Gastrocnemius medialis (tissue), 4 donors: Measurements from ENCODE around the gene ELK3.

Experiments
- CTCF ChIP-seq, 5 experiments: fragments of 450-650 bp in 3 of 5; fragments of 200-600 bp in 2 of 5; sonication (generic) in 2 of 5; IDR thresholded peaks in 4 of 5; conservative IDR thresholded peaks in 1 of 5; 1 replicate in 4 of 5; 2 replicates in 1 of 5; pipeline ENCODE4 v1.5.1; 2016 to 2019; ENCODE audit warnings: antibody characterized with exemption in 5 of 5, mild to moderate bottlenecking in 3 of 5, moderate library complexity in 3 of 5
- POLR2A ChIP-seq, 2 donors: fragments of 450-650 bp; IDR thresholded peaks; one replicate each; pipeline ENCODE4 v1.6.1; 2017; ENCODE audit warnings: antibody characterized with exemption in 2 of 2, mild to moderate bottlenecking in 2 of 2, moderate library complexity in 2 of 2

- TF ChIP-seq POLR2A (IDR thresholded peaks at IDR 0.05) (no peak), CTCF (IDR thresholded peaks at IDR 0.05 in 4 of 5, conservative IDR thresholded peaks at IDR 0.05 in 1 of 5) (no peak)
Observed at GRCh38 chr12:96153131-96153725, 40.9 kb upstream of the ELK3 start.
